Stimulated activated CD4-positive, alpha-beta T cell treated with anti-CD3 and anti-CD28 coated beads, Interleukin-15, amount 100 ng/mL, for 24 hours (primary cell): ENCODE results near the gene RPRM.
"Not testable (repeated sequence)": the region's sequence is repeated elsewhere in the genome, so short reads cannot be mapped to it uniquely, and the experiment has no call there.

Experiments
- DNase-seq: peaks from one replicate; pipeline ENCODE4 v3.0.0-alpha.2; 2020

RPRM gene

GRCh38 chr2:153478289-153479261 is at the start of gene RPRM:
Gene RPRM (minus strand): TSS chr2:153478762. CDS start chr2:153478565, 197 bp downstream.
- DNase-seq: peak; percentile 66

GRCh38 chr2:153519257-153519875 is 40.8 kb upstream of the RPRM start:
- peak; percentile 63 for DNase-seq

- no peak for DNase-seq
Measured at GRCh38 chr2:153512331-153512730, 33.8 kb upstream of the RPRM start.

- DNase-seq: no peak
Measured at GRCh38 chr2:153510996-153511395, 32.4 kb upstream of the RPRM start.

- DNase-seq: no peak
Measured at GRCh38 chr2:153509133-153509532, 30.6 kb upstream of the RPRM start.

GRCh38 chr2:153506499-153506898 is 27.9 kb upstream of the RPRM start:
- not testable (repeated sequence) for DNase-seq

GRCh38 chr2:153499439-153499838 is 20.9 kb upstream of the RPRM start:
- DNase-seq: no peak

GRCh38 chr2:153497938-153498629 is 19.5 kb upstream of the RPRM start:
- no peak for DNase-seq

GRCh38 chr2:153495725-153496124 is 17.2 kb upstream of the RPRM start:
- DNase-seq: no peak

- DNase-seq: no peak
Measured at GRCh38 chr2:153488072-153488471, 9.5 kb upstream of the RPRM start.

- no peak for DNase-seq
Measured at GRCh38 chr2:153487448-153487847, 8.9 kb upstream of the RPRM start.

GRCh38 chr2:153479573-153479972 is 1.0 kb upstream of the RPRM start:
- no peak for DNase-seq

GRCh38 chr2:153477636-153478288 is 800 bp downstream of the RPRM start:
- no peak for DNase-seq

- DNase-seq: no peak
Measured at GRCh38 chr2:153476816-153477635, 1.5 kb downstream of the RPRM start.

- DNase-seq: no peak
Measured at GRCh38 chr2:153476491-153476815, 2.1 kb downstream of the RPRM start.

GRCh38 chr2:153474876-153475435 is 3.6 kb downstream of the RPRM start:
- no peak for DNase-seq

- no peak for DNase-seq
Measured at GRCh38 chr2:153474407-153474806, 4.2 kb downstream of the RPRM start.

GRCh38 chr2:153470867-153471266 is 7.7 kb downstream of the RPRM start:
- DNase-seq: no peak

GRCh38 chr2:153464395-153464794 is 14.2 kb downstream of the RPRM start:
- DNase-seq: no peak

- DNase-seq: no peak
Measured at GRCh38 chr2:153462338-153462859, 16.2 kb downstream of the RPRM start.

GRCh38 chr2:153461453-153461852 is 17.1 kb downstream of the RPRM start:
- no peak for DNase-seq

- DNase-seq: no peak
Measured at GRCh38 chr2:153455861-153456260, 22.7 kb downstream of the RPRM start.
